GM12874 (cell line): ENCODE results near the gene AHDC1.

ENCODE experiments used
- CTCF ChIP-seq: IDR thresholded peaks from 2 replicates; pipeline ENCODE4 v1.5.1; 2011; ENCODE audit warnings: low read depth, mild to moderate bottlenecking, control low read depth, low read length, moderate library complexity; ENCODE audit not compliant: insufficient read depth

AHDC1 gene

GRCh38 chr1:27504588-27505419 is 99.1 kb downstream of the AHDC1 start:
- no peak for TF ChIP-seq CTCF

DNA sequence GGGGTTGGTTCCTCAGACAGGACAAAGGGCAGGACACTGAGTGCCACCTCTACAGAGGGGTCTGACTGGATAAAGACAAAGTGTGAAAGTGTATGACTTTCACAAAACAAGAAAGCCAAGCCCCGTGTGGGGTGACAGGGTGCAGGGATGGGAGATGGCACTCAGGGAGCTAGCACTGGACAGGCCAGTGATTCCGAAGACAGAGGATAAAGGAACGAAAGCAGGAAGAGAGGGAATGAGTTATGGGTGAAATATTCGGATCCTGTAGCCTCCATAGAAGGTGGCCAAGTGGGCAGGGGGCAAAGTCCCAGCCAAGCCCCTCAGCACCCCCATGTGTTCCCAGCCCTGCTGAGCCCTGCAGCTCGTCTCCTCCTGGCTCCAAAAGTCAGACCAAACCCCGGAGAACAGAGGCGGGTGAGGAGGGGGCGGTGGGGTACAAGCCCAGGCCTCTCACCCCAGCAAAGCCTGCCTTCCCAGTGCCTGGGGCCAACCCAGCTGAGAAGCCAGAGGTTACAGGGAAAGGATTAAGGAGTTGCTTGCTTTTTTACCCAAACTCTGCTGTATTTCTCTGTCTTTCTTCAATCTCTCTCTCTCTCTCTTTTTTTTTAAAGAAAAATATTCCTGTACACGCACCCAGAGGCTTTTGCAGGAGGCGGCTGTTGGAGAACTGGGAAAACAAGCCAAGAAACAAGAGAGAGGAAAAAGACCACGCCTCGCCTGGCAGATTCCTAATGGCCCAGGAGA is 99.9 kb downstream of the AHDC1 start:
- no peak for TF ChIP-seq CTCF

DNA sequence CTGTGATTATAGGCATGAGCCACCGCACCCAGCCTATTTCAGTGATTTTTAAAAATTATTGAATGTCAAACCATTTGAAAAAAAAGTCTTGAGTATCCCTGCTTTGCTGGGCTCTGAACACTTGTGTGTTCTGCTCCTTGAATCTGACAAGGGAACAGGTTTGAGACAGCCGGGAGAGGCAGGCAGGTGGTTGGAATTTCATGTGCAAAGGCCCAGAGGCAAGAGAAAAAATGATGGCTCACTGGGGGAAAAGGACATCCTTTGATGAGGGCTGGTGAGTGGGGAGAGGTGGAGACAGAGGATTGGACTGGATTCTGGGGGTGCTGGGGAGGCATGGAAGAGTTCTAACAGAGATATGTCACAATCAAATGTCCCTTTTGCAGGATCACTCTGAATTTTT is 100.9 kb downstream of the AHDC1 start:
- no peak for TF ChIP-seq CTCF

DNA sequence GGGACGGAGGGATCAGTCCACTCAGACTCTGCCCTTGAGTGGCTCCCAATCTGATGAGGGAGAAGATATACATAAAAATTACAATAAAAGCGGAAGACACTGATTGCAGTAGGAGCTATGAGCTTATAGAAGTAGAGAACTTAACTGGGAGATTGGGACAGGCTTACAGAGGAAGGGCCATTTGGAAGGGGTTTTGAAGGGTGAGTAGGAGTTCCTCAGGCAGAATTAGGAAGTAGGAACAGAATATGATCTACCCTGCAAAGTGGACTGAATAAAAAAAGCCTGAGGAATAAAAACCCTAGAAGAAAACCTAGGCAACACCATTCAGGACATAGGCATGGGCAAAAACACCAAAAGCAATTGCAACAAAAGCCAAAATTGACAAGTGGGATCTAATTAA is 104.8 kb downstream of the AHDC1 start:
- TF ChIP-seq CTCF, result no peak

- TF ChIP-seq CTCF, result no peak
These were observed 107.3 kb downstream of the AHDC1 start for GRCh38 chr1:27496604-27497155.

- no peak for TF ChIP-seq CTCF
These were observed 111.1 kb downstream of the AHDC1 start for GRCh38 chr1:27492796-27493195.
